ENCODE results near the gene KL.

The KL gene

GRCh38 chr13:33081666-33082065 is 65.4 kb downstream of the KL start:
- DNase-seq (ENCODE audit: low read depth): no peak

- no peak for DNase-seq (ENCODE audit: low read depth)
These were observed 66.8 kb downstream of the KL start for GRCh38 chr13:33083054-33083453.

- DNase-seq (ENCODE audit: low read depth): no peak
These were observed 70.9 kb downstream of the KL start for GRCh38 chr13:33087091-33087490.

- no peak for DNase-seq (ENCODE audit: low read depth)
These were observed 71.6 kb downstream of the KL start for GRCh38 chr13:33087790-33088189.

- DNase-seq (ENCODE audit: low read depth): no peak
These were observed 73.1 kb downstream of the KL start for GRCh38 chr13:33089311-33089710.

- no peak for DNase-seq (ENCODE audit: low read depth)
These were observed 74.7 kb downstream of the KL start for GRCh38 chr13:33090755-33091414.

GRCh38 chr13:33091415-33091774 is 75.2 kb downstream of the KL start:
- DNase-seq (ENCODE audit: low read depth): no peak

DNA sequence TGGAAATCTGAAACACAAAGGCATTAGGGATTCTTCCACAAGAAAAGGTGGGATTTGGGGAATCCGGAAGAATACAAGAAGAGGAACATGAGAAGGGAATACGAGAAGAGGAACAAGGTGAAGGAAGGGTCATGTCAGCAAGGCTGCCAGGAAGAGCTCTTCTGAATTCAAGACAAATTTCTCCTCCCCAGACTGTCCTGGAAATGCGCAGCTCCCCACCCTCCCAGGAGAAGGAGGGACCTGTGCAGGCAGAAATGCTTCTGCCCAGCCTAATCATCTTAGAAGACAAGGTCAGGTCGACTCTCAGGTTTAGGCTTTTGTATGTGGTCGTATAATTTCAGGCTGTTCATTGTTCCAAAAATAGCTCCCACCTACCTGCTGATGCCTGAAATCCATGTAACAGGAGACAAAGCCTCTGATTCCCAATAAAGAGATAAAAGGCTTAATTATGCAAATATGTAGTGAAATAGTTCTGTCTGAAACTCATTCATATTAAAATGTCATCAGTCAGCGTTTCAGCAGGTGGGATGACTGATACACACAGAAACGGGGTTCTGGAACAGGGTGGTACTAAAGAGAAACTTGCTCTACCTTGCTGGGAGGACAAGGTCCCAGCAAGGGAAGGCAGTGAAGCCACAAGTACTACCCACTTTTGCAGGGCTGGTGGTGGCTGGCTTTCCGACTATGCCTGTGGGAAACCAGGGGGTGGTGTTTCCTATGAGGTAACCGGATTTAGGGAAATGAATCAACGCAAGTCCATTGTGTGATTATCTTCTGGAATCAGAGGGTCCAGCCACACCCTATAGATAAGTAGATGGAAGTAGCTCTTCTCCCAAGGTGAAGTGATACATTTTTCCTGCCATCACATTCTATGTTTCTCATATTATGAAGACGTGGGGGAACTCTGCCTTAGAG is 76.1 kb downstream of the KL start:
- no peak for DNase-seq (ENCODE audit: low read depth)

DNA sequence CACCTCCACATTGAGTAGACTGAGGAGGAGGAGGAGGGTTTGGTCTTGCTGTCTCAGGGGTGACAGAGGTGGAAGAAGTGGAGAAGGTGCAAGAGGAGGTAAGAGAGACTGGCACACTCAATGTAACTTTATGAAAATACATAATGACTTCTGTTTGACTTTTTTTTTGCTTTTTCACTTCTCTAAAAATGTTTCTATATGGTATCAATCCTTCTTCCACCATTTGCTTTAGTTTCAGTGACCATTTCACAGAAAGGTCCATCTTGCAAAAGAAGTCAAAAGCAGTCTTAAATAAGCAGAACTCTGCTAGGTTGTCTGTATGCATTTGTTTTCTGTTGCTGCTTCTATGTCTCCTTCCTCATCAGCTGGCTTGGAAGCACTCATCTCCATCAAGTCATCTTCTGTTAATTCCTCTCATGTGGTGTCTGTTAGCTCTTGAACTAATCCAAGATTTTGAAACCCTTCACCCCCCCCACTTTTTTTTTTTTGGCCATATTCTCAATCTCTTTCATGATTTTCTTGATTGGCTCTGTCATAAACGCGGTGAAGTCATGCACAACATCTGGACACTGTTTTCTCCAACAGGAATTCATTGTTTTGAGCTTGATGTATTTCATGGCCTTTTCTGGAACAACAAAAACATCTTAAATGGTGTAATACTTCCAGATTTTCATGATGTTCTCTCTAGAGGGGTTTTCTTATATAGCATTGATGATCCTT is 80.8 kb downstream of the KL start:
- no peak for DNase-seq (ENCODE audit: low read depth)

DNA sequence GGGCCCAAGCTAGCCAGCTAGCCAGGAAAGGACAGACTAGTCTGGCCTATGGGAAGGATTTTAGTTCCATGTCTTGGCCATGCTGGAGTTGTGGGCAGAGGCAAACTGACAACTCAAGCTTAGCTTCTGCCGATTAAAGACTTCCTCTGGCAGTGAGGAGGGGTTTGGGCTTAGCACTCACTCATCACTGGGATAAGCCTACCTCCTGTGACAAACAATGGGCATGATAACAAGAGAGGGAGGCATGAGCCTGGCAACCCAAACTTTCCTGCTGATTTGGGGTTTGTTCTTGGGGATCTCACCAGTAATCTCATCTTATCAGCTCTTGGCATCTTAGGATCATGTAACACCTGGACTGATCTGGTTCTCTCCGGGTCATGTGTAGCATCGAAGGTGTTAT is 83.6 kb downstream of the KL start:
- DNase-seq (ENCODE audit: low read depth): no peak

GRCh38 chr13:33100886-33101285 is 84.7 kb downstream of the KL start:
- no peak for DNase-seq (ENCODE audit: low read depth)

DNA sequence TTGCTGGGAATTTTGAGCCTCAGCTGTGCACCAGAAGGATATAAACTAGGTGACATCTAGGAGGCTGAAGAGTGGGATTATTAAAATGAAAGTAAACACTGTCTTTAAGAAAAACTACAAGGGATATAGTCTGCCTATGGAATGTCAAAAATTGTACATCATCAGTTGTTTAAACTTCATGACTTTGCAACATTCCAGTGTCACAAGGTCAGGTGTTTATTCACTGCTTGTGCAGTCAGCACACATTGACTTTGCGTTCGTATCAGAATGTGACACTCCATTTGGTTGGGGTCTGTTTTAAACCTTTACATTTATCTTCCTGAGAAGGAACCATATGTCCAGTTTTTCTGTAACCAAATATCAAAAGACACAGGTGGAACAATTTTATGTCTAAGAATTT is 85.6 kb downstream of the KL start:
- DNase-seq (ENCODE audit: low read depth): no peak

- DNase-seq (ENCODE audit: low read depth): no peak
These were observed 87.2 kb downstream of the KL start for GRCh38 chr13:33103457-33103856.

- DNase-seq (ENCODE audit: low read depth): no peak
These were observed 89.3 kb downstream of the KL start for GRCh38 chr13:33105387-33106005.

DNA sequence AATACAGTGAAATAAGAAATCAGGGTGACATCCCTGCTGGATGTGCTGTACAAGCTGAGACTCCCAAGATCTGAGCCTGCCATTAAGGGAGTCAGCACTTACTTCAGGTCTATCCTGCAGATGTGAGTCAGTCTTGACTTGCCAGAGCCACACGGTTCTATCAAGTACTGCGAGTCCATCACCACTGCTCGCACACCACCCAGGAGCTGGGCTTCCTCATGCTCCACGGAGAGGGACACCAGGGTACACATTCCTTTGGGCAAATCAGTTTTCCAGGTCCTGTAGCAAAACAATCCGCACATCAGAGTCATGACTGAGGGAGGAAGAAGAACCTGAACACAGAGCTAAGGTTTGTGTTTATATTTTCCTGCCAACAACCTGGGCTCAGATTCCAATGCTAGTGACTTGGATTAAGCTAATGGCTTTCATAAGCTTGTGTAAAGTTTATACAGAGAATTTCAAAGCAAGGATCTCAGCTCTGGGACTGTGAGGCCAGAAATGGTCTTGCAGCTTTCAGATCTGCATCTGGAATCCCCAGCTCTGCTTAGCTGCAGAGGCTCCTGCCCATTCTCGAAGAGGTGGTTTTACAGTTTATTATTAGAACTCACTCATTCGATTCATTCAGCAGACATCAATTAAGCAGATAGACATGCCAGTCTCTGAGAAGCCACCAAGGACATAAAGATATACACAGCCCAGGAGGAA is 90.6 kb downstream of the KL start:
- no peak for DNase-seq (ENCODE audit: low read depth)

- DNase-seq (ENCODE audit: low read depth): no peak
These were observed 91.1 kb downstream of the KL start for GRCh38 chr13:33107361-33107760.

GRCh38 chr13:33108620-33109019 is 92.4 kb downstream of the KL start:
- DNase-seq (ENCODE audit: low read depth): no peak

GRCh38 chr13:33109271-33109697 is 93.1 kb downstream of the KL start:
- DNase-seq (ENCODE audit: low read depth): no peak

DNA sequence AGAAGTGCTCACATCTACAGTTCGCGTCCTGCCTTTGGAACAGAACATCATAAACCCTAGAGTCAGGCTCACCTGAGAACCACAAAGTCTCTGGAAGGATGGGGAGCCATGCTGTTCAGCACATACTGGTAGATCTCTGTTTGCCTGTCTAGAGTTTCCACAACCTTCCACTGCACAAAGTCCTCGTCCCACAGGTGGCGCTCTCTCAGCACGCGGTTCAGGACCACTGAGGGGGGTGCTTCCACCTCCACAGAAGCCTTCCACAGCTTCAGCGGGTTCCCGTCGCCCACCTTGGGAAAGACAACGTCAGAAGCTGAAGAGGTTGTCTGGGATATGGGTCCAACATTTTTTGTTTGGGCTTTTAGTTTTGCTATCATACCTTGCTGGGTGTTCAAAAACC is 93.6 kb downstream of the KL start:
- no peak for DNase-seq (ENCODE audit: low read depth)

- no peak for DNase-seq (ENCODE audit: low read depth)
These were observed 94.1 kb downstream of the KL start for GRCh38 chr13:33110386-33110712.

DNA sequence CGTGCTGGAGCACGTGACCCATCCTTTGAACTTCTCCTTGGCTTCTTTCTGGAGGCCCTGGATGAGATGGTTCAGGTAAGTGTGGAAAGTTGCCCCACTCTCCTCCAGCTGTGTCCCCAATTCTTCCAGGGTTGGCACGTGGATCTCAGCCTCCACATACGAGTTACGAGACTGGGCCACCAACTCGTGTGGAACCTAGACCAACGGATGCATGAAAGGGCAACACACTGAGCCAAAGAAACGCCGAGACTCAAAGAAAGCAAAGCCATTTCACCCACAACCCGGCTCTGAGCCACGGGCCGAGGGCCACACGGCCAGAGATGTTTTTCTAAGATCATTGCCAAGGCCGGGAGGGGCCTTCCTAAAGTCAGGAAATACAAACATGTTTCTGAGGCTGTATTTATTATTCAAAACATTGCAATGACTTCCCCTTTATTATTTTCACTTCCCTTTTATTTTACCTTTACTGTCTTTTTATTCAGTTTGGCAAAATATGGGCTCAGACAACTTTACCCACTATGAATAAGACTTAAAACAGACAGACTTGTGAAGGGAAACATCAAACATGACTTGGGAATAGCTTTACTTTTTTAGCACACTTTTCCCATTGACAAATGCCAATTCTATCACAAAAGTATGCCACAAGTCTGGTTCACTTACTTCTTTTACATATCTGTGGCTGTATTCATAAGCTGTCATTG is 94.6 kb downstream of the KL start:
- DNase-seq (ENCODE audit: low read depth): no peak

Measured in CMK (cell line).